ENCODE data around the gene KBTBD8.

Gene KBTBD8

DNA sequence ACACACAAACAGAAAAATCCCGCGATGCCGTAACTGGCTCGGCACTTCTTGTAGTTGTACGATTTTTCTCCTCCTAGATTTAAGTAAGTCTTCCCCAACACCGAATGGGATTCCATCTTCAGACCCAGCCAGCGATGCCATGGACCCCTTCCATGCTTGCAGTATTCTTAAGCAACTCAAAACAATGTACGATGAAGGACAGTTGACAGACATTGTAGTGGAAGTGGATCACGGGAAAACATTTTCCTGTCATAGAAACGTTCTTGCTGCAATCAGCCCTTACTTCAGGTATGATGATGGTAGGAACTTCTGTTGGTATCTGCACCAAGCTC, 763 bp downstream of the KBTBD8 start:
- no peak for DNase-seq

DNA sequence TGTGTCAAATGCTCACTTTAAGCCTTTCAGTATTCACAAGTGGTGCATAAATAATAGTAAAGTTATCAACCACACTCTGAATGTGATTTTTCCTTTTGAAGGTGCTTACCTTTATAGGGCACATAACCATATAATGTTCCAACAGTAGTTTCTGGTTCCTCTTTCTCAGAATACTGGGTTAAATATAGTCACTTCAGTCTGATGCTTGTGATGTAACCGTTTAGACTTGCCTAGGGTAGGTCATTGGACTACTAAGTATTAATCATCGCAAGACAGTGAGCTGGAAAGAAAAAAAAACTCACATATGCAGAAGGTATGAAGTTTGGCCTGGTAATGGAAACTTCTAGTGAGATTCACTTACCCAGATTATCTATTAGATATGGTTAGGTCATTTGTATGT, 1.9 kb downstream of the KBTBD8 start:
- DNase-seq = no peak

- DNase-seq = no peak
Measured at GRCh38 chr3:67001086-67001861, 3.2 kb downstream of the KBTBD8 start.

DNA sequence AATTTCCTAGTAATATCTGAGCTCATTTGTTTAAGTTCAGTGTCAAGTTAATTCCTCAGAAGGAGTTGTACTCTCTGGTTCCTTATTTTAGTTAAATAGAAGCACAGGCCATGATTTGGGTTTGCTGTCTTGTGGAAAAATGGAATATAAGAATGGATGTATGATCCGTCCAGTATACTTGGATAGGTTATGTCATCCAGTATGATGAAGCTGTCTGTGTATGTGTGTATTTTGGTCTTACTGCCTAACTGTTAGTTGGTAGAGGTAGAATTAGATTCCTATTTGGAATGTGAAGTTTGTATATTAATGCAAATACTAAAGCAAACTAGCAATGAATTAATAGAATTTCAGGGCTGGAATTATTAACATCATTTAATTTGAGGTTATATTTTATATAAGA, 7.9 kb downstream of the KBTBD8 start:
- no peak for DNase-seq

DNA sequence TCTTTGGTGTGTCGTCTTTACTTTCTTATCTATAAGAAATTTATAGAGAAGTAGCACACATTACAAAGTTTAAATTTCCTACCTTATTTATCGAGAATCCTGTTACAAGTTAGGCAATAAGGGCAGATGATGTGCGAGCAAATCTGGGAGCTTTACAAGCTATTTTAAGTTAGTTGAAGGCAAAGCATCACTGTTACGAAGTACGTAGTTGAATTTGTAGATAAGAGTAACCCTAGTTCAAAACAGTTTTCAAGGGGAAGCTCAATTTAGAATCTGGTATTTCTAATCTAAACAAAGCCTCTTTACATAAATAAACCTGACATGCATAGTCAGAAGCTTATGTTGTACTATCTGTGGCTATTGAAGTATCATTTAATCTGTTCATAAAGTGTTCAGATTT, 8.4 kb downstream of the KBTBD8 start:
- DNase-seq = no peak

DNA sequence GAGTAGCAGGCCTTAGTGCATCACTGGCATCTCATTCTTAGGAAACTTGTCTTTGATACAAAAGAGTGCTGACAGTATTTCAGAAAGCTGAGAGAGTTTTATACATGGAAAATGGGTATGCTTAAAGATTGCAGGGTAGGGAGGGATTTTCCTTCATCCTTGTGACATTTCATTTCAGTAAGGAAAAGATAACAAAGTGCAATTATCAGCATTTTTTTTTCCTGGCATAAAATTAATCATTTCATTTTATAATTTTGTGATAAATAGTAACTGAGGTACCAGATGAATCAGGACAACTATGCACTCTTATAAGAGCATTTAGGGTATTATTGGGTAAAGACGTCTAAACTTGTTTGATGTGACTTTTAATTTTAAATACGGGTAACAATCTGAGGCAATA, 10.3 kb downstream of the KBTBD8 start:
- no peak for DNase-seq

- DNase-seq = no peak
Measured at GRCh38 chr3:67009716-67010115, 11.6 kb downstream of the KBTBD8 start.

DNA sequence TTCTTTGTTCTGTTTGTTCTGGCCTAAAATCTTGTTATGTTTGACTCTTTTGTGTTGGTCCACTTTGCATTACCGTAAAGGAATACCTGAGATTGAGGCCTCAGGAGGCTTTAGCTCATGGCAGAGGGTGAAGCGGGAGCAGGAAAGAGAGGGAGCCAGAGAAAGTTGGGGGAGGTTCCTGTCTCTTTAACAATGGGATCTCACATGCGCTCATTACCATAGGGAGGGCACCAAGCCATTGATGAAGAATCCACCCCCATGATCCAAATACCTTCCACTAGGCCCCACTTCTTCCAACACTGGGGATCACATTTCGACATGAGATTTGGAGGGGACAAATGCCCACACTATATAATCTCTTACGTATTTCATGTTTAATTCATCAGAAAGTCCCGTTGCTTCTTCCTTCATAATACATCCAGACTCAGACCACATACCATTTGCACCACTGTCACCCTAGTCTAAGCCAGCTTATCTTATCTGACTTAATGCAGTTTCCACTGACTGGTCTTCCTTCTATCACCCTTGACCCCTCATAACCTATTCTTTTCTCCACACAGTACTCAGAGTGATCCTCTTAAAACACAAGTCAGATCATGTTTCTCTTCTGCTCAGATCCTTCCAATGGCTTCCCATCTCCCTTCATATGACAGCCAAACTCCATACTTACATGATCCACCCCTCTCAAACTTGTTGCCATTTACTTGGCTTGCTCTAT, 13.5 kb downstream of the KBTBD8 start:
- no peak for DNase-seq

DNA sequence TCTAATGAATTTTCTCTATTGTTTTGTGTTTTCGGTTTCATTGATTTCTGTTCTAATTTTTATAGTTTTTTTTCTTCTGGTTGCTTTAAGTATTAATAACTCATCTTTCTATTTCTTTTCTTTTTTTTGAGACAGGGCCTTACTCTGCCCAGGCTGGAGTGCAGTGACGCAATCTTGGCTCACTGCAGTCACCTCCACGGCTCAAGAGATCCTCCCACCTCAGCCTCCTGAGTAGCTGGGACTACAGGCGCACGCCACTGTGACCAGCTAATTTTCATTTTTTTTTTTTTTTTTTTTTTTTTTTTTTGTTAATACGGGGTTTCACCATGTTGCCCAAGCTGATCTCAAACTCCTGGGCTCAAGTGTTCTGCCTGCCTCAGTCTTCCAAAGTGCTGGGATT, 14.5 kb downstream of the KBTBD8 start:
- DNase-seq = no peak

- DNase-seq = no peak
Measured at GRCh38 chr3:67015702-67016484, 17.8 kb downstream of the KBTBD8 start.

GRCh38 chr3:67016522-67017080, 18.5 kb downstream of the KBTBD8 start:
- DNase-seq = no peak

DNA sequence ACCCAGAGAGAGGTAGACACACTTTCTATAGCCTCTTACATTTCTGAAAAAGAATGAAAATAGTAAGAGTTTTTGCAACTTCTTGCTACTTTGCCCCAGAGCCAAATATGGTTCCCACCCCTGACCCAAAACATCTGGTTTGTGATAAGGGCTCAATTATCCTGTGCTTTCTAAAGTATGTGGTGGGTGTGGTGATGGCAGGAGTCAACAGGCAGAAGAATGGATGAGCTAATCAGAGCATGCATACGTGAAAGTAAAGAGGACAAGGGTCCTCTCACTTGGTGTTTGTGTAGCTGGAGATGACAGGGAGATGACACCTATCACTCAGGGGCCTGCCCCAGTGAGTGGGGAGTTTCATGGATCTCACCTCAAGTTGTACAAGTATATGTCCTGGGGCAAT, 19.1 kb downstream of the KBTBD8 start:
- no peak for DNase-seq

- DNase-seq = no peak
Measured at GRCh38 chr3:67018105-67018788, 20.1 kb downstream of the KBTBD8 start.

- DNase-seq = no peak
Measured at GRCh38 chr3:67018789-67019526, 20.9 kb downstream of the KBTBD8 start.

DNA sequence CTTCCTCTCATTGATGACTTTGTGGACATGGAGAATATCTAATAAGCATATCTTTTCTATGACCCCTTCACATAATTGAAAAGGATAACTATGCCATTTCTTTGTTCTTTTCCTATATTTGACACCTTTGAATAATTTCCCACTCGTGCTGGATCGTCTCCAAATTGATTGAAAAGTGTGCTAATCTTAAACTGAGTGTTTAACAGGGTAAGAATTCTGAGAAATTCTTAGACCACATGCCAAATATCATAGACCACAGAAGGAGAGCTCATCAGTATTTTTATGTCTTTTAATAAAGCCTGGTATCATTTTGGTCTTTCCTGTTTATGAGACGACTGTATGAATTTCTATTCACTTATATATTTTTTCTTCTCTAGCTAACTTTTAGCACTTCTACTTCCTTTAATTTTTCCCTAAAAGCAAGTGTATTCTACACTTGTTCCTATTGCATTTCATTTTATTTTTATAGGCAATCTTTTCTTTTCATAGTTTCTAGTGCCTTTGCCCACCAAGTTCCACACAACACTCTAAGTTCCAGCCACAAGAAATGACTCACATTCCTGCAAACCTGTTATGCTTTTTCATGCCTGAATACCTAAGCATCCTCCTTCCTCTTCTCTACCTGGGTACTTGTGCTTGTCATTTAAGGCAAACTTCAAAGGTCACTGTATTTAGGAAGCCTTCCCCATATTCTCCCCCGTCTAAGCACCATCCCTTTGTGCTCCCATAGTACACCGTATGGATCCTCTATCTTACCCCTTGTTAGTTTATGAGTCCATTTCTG, 30.1 kb downstream of the KBTBD8 start:
- no peak for DNase-seq

- DNase-seq = no peak
Measured at GRCh38 chr3:67030785-67031740, 33.0 kb downstream of the KBTBD8 start.

- DNase-seq = no peak
Measured at GRCh38 chr3:67031986-67032385, 33.9 kb downstream of the KBTBD8 start.

GRCh38 chr3:67033079-67033478, 35.0 kb downstream of the KBTBD8 start:
- DNase-seq = no peak

DNA sequence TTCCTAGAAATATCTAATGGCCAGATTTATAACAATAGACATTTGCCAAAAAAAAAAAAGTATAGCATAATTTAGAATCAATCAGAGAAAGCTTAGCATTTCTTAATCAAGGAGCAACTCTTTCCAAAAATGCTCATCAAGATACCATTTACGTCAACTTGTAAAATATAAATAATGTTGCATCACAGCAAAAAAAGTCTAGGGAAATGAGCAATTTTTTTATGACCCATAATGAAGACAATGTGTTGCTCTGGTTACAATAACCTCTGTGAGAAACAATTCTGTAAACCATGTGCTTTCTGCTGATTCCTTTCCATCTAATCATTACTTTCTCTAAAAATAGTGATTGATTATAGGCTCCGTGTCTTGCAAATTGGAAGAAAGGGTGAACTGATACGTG, 36.3 kb downstream of the KBTBD8 start:
- no peak for DNase-seq

GRCh38 chr3:67037615-67038014, 39.5 kb downstream of the KBTBD8 start:
- no peak for DNase-seq

Measured in NCI-H1930 (cell line).